GM12873 (cell line): ENCODE data around the gene DUXB.

Experiments
- CTCF ChIP-seq: IDR thresholded peaks from 2 replicates; pipeline ENCODE4 v1.5.1; 2012; ENCODE audit warnings: low read depth, mild to moderate bottlenecking, moderate library complexity, low read length, control low read depth; ENCODE audit not compliant: insufficient read depth; ENCODE audit errors: missing control alignments

The DUXB gene

GRCh38 chr16:75701361-75701760, at the start of gene DUXB:
TSS of gene DUXB (minus strand) at chr16:75701461. CDS start at chr16:75701418, 43 bp downstream.
- TF ChIP-seq CTCF, result no peak

- TF ChIP-seq CTCF, result no peak
Measured at GRCh38 chr16:75750528-75750927, 49.3 kb upstream of the DUXB start.

GRCh38 chr16:75746359-75746758, 45.1 kb upstream of the DUXB start:
- TF ChIP-seq CTCF, result no peak

GRCh38 chr16:75745823-75746222, 44.6 kb upstream of the DUXB start:
- TF ChIP-seq CTCF, result no peak

- TF ChIP-seq CTCF, result no peak
Measured at GRCh38 chr16:75745242-75745641, 44.0 kb upstream of the DUXB start.

GRCh38 chr16:75742424-75743047, 41.3 kb upstream of the DUXB start:
- no peak for TF ChIP-seq CTCF

GRCh38 chr16:75733305-75734211, 32.3 kb upstream of the DUXB start:
- TF ChIP-seq CTCF, result no peak
